PC-3 (cell line): Measurements from ENCODE around the gene NFXL1. TPM values are rescaled to one million over a fixed set of nuclear protein-coding genes. Genes with fewer than 3 reads are reported as not detected.

ENCODE experiments used
- ATAC-seq: fragments of 200-7000 bp; cut with Tn5 transposase; 2 replicates; pipeline ENCODE4 v1.9.1; 2020; ENCODE audit warnings: mild to moderate bottlenecking, moderate library complexity
- BruUV-seq: library from RNA; stranded (reverse); fragments of 400-500 nt; replicated peaks from 2 replicates; lab custom pipeline; 2021; lab: Mats Ljungman, UMichigan
- CTCF ChIA-PET: fragments of 300-600 bp; sonication (Branson Sonifier 250); formaldehyde crosslinking; loops from one replicate; lab custom pipeline; 2022; ENCODE audit warnings: antibody characterized with exemption; lab: Charles Lee
- POLR2A ChIA-PET: fragments of 300-600 bp; sonication (Branson Sonifier 250); formaldehyde crosslinking; loops from one replicate; lab custom pipeline; 2022; ENCODE audit warnings: antibody characterized with exemption; ENCODE audit not compliant: unreplicated experiment; lab: Charles Lee
- DNase-seq: peaks from one replicate; pipeline ENCODE4 v3.0.0-alpha.2; 2015
- H2AFZ ChIP-seq: fragments of 300-600 bp; sonication (generic); 2 replicates; pipeline ENCODE4 v1.6.0; 2016; ENCODE audit warnings: antibody characterized with exemption, low read length
- H3F3A ChIP-seq: fragments of 300-600 bp; sonication (generic); one replicate; pipeline ENCODE4 v1.6.0; 2017; ENCODE audit warnings: antibody characterized with exemption, low read length, control low read depth, mild to moderate bottlenecking; ENCODE audit not compliant: unreplicated experiment
- H3K27ac ChIP-seq: fragments of 300-600 bp; sonication (generic); 2 replicates; pipeline ENCODE4 v1.5.1; 2016; ENCODE audit warnings: mild to moderate bottlenecking, low read length
- H3K27me3 ChIP-seq: fragments of 300-600 bp; sonication (generic); 2 replicates; pipeline ENCODE4 v1.6.1; 2016; ENCODE audit warnings: low read length, mixed read lengths
- H3K36me3 ChIP-seq: fragments of 300-600 bp; sonication (generic); 2 replicates; pipeline ENCODE4 v1.6.1; 2016; ENCODE audit warnings: low read depth, mixed run types, low read length, mixed read lengths
- H3K4me1 ChIP-seq: fragments of 300-600 bp; sonication (generic); 2 replicates; pipeline ENCODE4 v1.5.1; 2016; ENCODE audit warnings: low read length; ENCODE audit not compliant: insufficient read depth
- H3K4me2 ChIP-seq: fragments of 300-600 bp; sonication (generic); 2 replicates; pipeline ENCODE4 v1.6.0; 2016; ENCODE audit warnings: low read length
- H3K4me3 ChIP-seq: fragments of 300-600 bp; sonication (generic); 2 replicates; pipeline ENCODE4 v1.5.1; 2016; ENCODE audit warnings: mild to moderate bottlenecking, low read length, mixed read lengths
- H3K79me2 ChIP-seq: fragments of 300-600 bp; sonication (generic); 2 replicates; pipeline ENCODE4 v1.6.1; 2017; ENCODE audit warnings: low read length, mixed read lengths
- H3K9ac ChIP-seq: fragments of 300-600 bp; sonication (generic); 2 replicates; pipeline ENCODE4 v1.6.0; 2016; ENCODE audit warnings: mild to moderate bottlenecking, low read length
- H3K9me2 ChIP-seq: fragments of 300-600 bp; sonication (generic); replicated peaks from 2 replicates; pipeline ENCODE4 v1.6.1; 2016; ENCODE audit warnings: mixed run types, low read length, mixed read lengths
- H3K9me3 ChIP-seq: fragments of 300-600 bp; sonication (generic); 2 replicates; pipeline ENCODE4 v1.6.1; 2016; ENCODE audit warnings: low read length, mixed read lengths
- H4K20me1 ChIP-seq: fragments of 300-600 bp; sonication (generic); 2 replicates; pipeline ENCODE4 v1.6.1; 2016; ENCODE audit warnings: low read length, mixed read lengths
- CTCF ChIP-seq: fragments of 300-600 bp; sonication (generic); conservative IDR thresholded peaks from 2 replicates; pipeline ENCODE4 v1.5.1; 2017; ENCODE audit warnings: antibody characterized with exemption, low read depth, mild to moderate bottlenecking, low read length
- EZH2 ChIP-seq: fragments of 300-600 bp; sonication (generic); IDR thresholded peaks from one replicate; pipeline ENCODE4 v1.6.1; 2017; ENCODE audit warnings: antibody characterized with exemption, mild to moderate bottlenecking, low read length; ENCODE audit not compliant: unreplicated experiment
- EZH2phosphoT487 ChIP-seq: fragments of 300-600 bp; sonication (generic); IDR thresholded peaks from 2 replicates; pipeline ENCODE4 v1.6.1; 2018; ENCODE audit warnings: mild to moderate bottlenecking, antibody characterized with exemption, low read length, borderline replicate concordance
- intact Hi-C: fragments of 100-400 bp; cut with micrococcal nuclease; formaldehyde crosslinking; loops from 2 replicates; pipeline ENCODE4 v1.9.0; 2023
- total RNA-seq: library from RNA; depleted of rRNA; stranded (reverse); fragments of >200 nt; gene quantifications from 2 replicates; pipeline ENCODE4 v1.2.3, GENCODE V29; 2014

NFXL1 gene
- total RNA-seq, 1 experiment from 2014 or later = 14.7 TPM

- H3K27me3 ChIP-seq = no peaks in the 10 kb centered on the region
- no peaks in the 10 kb centered on the region for H3K79me2 ChIP-seq
- no peak for TF ChIP-seq CTCF
- no peak for TF ChIP-seq EZH2
- TF ChIP-seq EZH2phosphoT487 = no peak
- H3K9ac ChIP-seq = no peak overlapping the region
- BruUV-seq = no TSS peak
- peaks cover 15% of the 10 kb centered on the region for H3K36me3 ChIP-seq
- no peak overlapping the region for H3K27ac ChIP-seq
- H3K4me3 ChIP-seq = no peak overlapping the region
- H3F3A ChIP-seq = no peaks in the 10 kb centered on the region
- H3K4me1 ChIP-seq = 0 out of 2 replicates have a peak, but pooled peaks cover 3% of the 10 kb centered on the region
- DNase-seq (no peak), ATAC-seq (no peak)
- CTCF ChIA-PET = no interaction called here
- H2AFZ ChIP-seq = no peak overlapping the region
- H4K20me1 ChIP-seq = no peaks in the 10 kb centered on the region
- no peaks in the 10 kb centered on the region for H3K9me2 ChIP-seq
- H3K9me3 ChIP-seq = no peaks in the 10 kb centered on the region
- H3K4me2 ChIP-seq = no peak overlapping the region
- intact Hi-C loops = no loop called here
- POLR2A ChIA-PET = no interaction called here
These were observed 71.4 kb downstream of the NFXL1 start for GRCh38 chr4:47842985-47843384.

GRCh38 chr4:47840291-47840690 lies 74.1 kb downstream of the NFXL1 start:
- intact Hi-C loops = no loop called here

More at GRCh38 chr4:47840291-47840690, 74.1 kb downstream of the NFXL1 start:
- Histone ChIP-seq H2AFZ (no peak overlapping the region), H3K9ac (no peak overlapping the region), H3K27me3 (no peaks in the 10 kb centered on the region), H3K79me2 (no peaks in the 10 kb centered on the region), H3K27ac (no peak overlapping the region), H3K4me1 (0 out of 2 replicates have a peak, but pooled peaks cover 5% of the 10 kb centered on the region), H3K4me3 (no peak overlapping the region), H3K4me2 (no peak overlapping the region), H3K36me3 (peaks cover 9% of the 10 kb centered on the region), H3K9me2 (no peaks in the 10 kb centered on the region), H3K9me3 (no peaks in the 10 kb centered on the region), H3F3A (no peaks in the 10 kb centered on the region), H4K20me1 (no peaks in the 10 kb centered on the region)
- TF ChIP-seq EZH2 (no peak), EZH2phosphoT487 (no peak), CTCF (no peak)
- POLR2A ChIA-PET = no interaction called here
- DNase-seq (no peak), ATAC-seq (no peak)
- BruUV-seq = no TSS peak
- CTCF ChIA-PET = no interaction called here
